WTC11 (cell line): ENCODE data around the gene IP6K2. TPM values are rescaled to one million over a fixed set of nuclear protein-coding genes. Genes with fewer than 3 reads are reported as not detected.
A peak's percentile ranks its signal among the peaks of the same experiment; 100 is the strongest.

ENCODE experiments used
- ATAC-seq: fragments of 200-7000 bp; cut with Tn5 transposase; 2 replicates; pipeline ENCODE4 v1.10.0; 2021; ENCODE audit warnings: mild to moderate bottlenecking, moderate library complexity
- CTCF ChIA-PET: fragments of 300-600 bp; sonication (Branson Sonifier 250); formaldehyde crosslinking; loops from one replicate; lab custom pipeline; 2021; ENCODE audit warnings: antibody characterized with exemption; lab: Charles Lee
- POLR2A ChIA-PET: fragments of 350-600 bp; sonication (Branson Sonifier 250); formaldehyde crosslinking; loops from one replicate; lab custom pipeline; 2021; ENCODE audit warnings: antibody characterized with exemption; lab: Charles Lee
- DNase-seq: peaks from one replicate; pipeline ENCODE4 v3.0.0; 2021; ENCODE audit warnings: low spot score
- H3K27ac Mint-ChIP-seq: 2 replicates; pipeline ENCODE4 v1.8.0; 2021; ENCODE audit warnings: mixed read lengths
- H3K27me3 Mint-ChIP-seq: 2 replicates; pipeline ENCODE4 v1.8.0; 2021; ENCODE audit warnings: low read depth, mild to moderate bottlenecking, moderate library complexity, mixed read lengths
- H3K36me3 Mint-ChIP-seq: 2 replicates; pipeline ENCODE4 v1.8.0; 2021; ENCODE audit warnings: mixed read lengths
- H3K4me1 Mint-ChIP-seq: 2 replicates; pipeline ENCODE4 v1.8.0; 2022; ENCODE audit warnings: mixed read lengths
- H3K4me3 Mint-ChIP-seq: 2 replicates; pipeline ENCODE4 v1.8.0; 2021; ENCODE audit warnings: mild to moderate bottlenecking, moderate library complexity, mixed read lengths
- H3K9me3 Mint-ChIP-seq: 2 replicates; pipeline ENCODE4 v1.8.0; 2021; ENCODE audit warnings: mixed read lengths
- ARID4B ChIP-seq: sonication (generic); formaldehyde crosslinking; IDR thresholded peaks from 2 replicates; pipeline ENCODE4 v1.8.0; 2023; ENCODE audit warnings: missing genetic modification reagents, mild to moderate bottlenecking, borderline replicate concordance
- CREB1 ChIP-seq: sonication (generic); formaldehyde crosslinking; IDR thresholded peaks from 2 replicates; pipeline ENCODE4 v1.8.0; 2023; ENCODE audit warnings: mild to moderate bottlenecking, missing genetic modification reagents
- ELF4 ChIP-seq: sonication (generic); formaldehyde crosslinking; IDR thresholded peaks from 2 replicates; pipeline ENCODE4 v1.8.1; 2022; ENCODE audit warnings: low read depth, mild to moderate bottlenecking, moderate library complexity, missing genetic modification reagents
- ESRRA ChIP-seq: sonication (generic); formaldehyde crosslinking; IDR thresholded peaks from 2 replicates; pipeline ENCODE4 v1.8.1; 2022; ENCODE audit warnings: mild to moderate bottlenecking, missing genetic modification reagents, borderline replicate concordance
- FOXK1 ChIP-seq: sonication (generic); formaldehyde crosslinking; IDR thresholded peaks from 2 replicates; pipeline ENCODE4 v1.8.0; 2022; ENCODE audit warnings: mild to moderate bottlenecking, moderate library complexity, missing genetic modification reagents
- FOXP4 ChIP-seq: sonication (generic); formaldehyde crosslinking; IDR thresholded peaks from 2 replicates; pipeline ENCODE4 v1.8.0; 2022; ENCODE audit warnings: mild to moderate bottlenecking, missing genetic modification reagents
- GRHL2 ChIP-seq: fragments of 250-450 bp; sonication (Bioruptor Pico); IDR thresholded peaks from 2 replicates; pipeline ENCODE4 v1.8.0; 2022; ENCODE audit warnings: mild to moderate bottlenecking, moderate library complexity; ENCODE audit not compliant: insufficient replicate concordance, severe bottlenecking
- JAZF1 ChIP-seq: fragments of 250-450 bp; sonication (Bioruptor Pico); IDR thresholded peaks from 2 replicates; pipeline ENCODE4 v1.9.0; 2021; ENCODE audit warnings: moderate library complexity, mild to moderate bottlenecking, inconsistent platforms
- NFATC4 ChIP-seq: fragments of 250-450 bp; sonication (Bioruptor Pico); IDR thresholded peaks from 2 replicates; pipeline ENCODE4 v1.9.0; 2021; ENCODE audit warnings: mild to moderate bottlenecking
- NFE2L1 ChIP-seq: sonication (generic); formaldehyde crosslinking; IDR thresholded peaks from 2 replicates; pipeline ENCODE4 v1.8.1; 2023; ENCODE audit warnings: missing genetic modification reagents
- NR2C2 ChIP-seq: sonication (generic); formaldehyde crosslinking; IDR thresholded peaks from 2 replicates; pipeline ENCODE4 v1.8.0; 2022; ENCODE audit warnings: mild to moderate bottlenecking, missing genetic modification reagents
- RELA ChIP-seq: sonication (generic); formaldehyde crosslinking; IDR thresholded peaks from 2 replicates; pipeline ENCODE4 v1.8.1; 2022; ENCODE audit warnings: missing genetic modification reagents, mild to moderate bottlenecking, borderline replicate concordance
- SMAD3 ChIP-seq: sonication (generic); formaldehyde crosslinking; IDR thresholded peaks from 2 replicates; pipeline ENCODE4 v1.8.0; 2022; ENCODE audit warnings: missing genetic modification reagents, mild to moderate bottlenecking, borderline replicate concordance
- SOX15 ChIP-seq: fragments of 250-450 bp; sonication (Bioruptor Pico); IDR thresholded peaks from 2 replicates; pipeline ENCODE4 v1.9.0; 2021; ENCODE audit warnings: mild to moderate bottlenecking
- SP1 ChIP-seq: sonication (generic); formaldehyde crosslinking; conservative IDR thresholded peaks from 2 replicates; pipeline ENCODE4 v1.8.1; 2022; ENCODE audit warnings: missing genetic modification reagents
- TCF7 ChIP-seq: sonication (generic); formaldehyde crosslinking; IDR thresholded peaks from 2 replicates; pipeline ENCODE4 v1.8.0; 2022; ENCODE audit warnings: mild to moderate bottlenecking, low read depth, missing genetic modification reagents, moderate library complexity
- TEAD1 ChIP-seq: sonication (generic); formaldehyde crosslinking; IDR thresholded peaks from 2 replicates; pipeline ENCODE4 v1.8.0; 2022; ENCODE audit warnings: mild to moderate bottlenecking, missing genetic modification reagents
- TEAD4 ChIP-seq: sonication (generic); formaldehyde crosslinking; IDR thresholded peaks from 2 replicates; pipeline ENCODE4 v1.8.0; 2022; ENCODE audit warnings: mild to moderate bottlenecking, missing genetic modification reagents
- ZNF121 ChIP-seq: sonication (generic); formaldehyde crosslinking; IDR thresholded peaks from 2 replicates; pipeline ENCODE4 v1.8.0; 2023; ENCODE audit warnings: missing genetic modification reagents
- ZNF232 ChIP-seq: sonication (generic); formaldehyde crosslinking; IDR thresholded peaks from 2 replicates; pipeline ENCODE4 v1.8.0; 2022; ENCODE audit warnings: mild to moderate bottlenecking, missing genetic modification reagents
- ZNF512 ChIP-seq: sonication (generic); formaldehyde crosslinking; IDR thresholded peaks from 2 replicates; pipeline ENCODE4 v1.8.1; 2022; ENCODE audit warnings: missing genetic modification reagents, borderline replicate concordance
- ZNF671 ChIP-seq: fragments of 250-450 bp; sonication (Bioruptor Pico); IDR thresholded peaks from 2 replicates; pipeline ENCODE4 v1.8.0; 2021; ENCODE audit warnings: mild to moderate bottlenecking
- ZSCAN18 ChIP-seq: fragments of 250-450 bp; sonication (Bioruptor Pico); IDR thresholded peaks from 2 replicates; pipeline ENCODE4 v2.1.2; 2022; ENCODE audit warnings: mild to moderate bottlenecking, moderate library complexity
- total RNA-seq: library from RNA; stranded (reverse); gene quantifications from 3 replicates; pipeline ENCODE4 v1.2.3, GENCODE V29; 2021

The IP6K2 gene
- total RNA-seq, 1 experiment from 2014 or later: 123 TPM

GRCh38 chr3:48686538-48687219 lies 30.3 kb downstream of the IP6K2 start (continued):
- no peak for TF ChIP-seq ARID4B (CRISPR knock-in tag)
- TF ChIP-seq ZNF671 (CRISPR knock-in tag): no peak
- no peak for TF ChIP-seq FOXP4
- no peak for TF ChIP-seq FOXK1 (CRISPR knock-in tag)
- TF ChIP-seq ZNF512 (CRISPR knock-in tag): no peak
- no peak for TF ChIP-seq CREB1 (CRISPR knock-in tag)
- no peak for TF ChIP-seq ZNF232
- no peak for TF ChIP-seq RELA

DNA sequence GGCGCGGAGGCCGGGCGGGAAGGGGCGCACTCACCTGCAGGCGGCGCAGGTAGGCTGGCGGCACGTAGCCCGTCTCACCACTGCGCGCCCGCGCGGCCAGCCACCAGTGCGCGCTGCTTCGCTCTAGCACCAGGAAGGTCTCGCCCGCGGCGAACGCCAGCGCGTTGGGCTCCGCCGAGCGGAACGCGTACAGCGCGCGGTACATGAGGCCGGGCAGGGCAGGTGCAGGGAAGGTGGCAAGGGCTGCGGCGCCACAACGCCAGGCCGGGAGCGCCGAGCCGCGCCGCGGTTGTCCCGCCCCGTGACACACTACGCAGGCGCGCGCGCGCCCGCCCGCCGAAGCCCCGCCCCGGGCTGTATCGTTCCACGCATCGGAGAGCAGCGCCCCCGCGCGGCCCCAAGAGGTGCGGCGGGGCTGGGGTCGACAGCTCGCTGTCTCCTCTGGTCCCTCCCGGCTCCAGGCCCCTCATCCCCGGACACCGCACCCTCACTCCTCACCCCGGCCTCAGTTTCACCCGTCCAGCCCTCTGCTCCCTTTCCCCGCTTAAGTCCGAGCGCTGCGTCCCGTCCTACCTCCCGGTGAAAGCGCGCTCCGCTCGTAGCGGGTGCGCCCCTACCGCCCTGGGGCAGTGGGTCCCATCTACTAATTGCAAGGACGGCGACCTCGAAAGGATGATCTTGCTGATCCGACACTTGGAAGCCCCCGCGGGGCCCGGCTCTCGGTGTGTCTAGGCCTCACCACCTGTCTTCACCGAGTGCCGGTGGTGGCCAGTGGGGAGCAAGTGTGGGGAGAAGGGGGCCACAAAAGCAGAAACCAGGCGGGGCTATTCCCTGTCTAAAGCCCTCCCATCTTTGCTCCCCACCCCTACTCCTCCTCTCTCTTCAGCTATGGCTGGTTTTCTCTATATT lies 31.2 kb downstream of the IP6K2 start, which contains the start of gene NCKIPSD:
NCKIPSD (minus strand) TSS at position 313 of the 909 bp plus-strand sequence; CDS start at position 205, 108 bp downstream.
- Mint-ChIP-seq H3K4me1 (peaks cover 16% of the 10 kb centered on the region), H3K27me3 (no peaks in the 10 kb centered on the region), H3K9me3 (no peaks in the 10 kb centered on the region), H3K27ac (peak within 1 kb of the TSS; percentile 27), H3K36me3 (peaks cover 47% of the 10 kb centered on the region), H3K4me3 (peak within 1 kb of the TSS; percentile 89)
- ChIA-PET CTCF (interaction anchor here (0.5 to 2.2 kb wide), 38 partner anchors 11 to 446 kb away, joined by 3 to 27 read pairs (median 4); partner anchors contain the start of genes CCDC51, CELSR3, IP6K2 and LAMB2), POLR2A (interaction anchor here (0.6 to 1.5 kb wide), 3 partner anchors 10 to 252 kb away, joined by 4 to 6 read pairs (median 4); partner anchors contain the start of gene IP6K2)
- peak; percentile 88 for ATAC-seq
- peak; percentile 91 for DNase-seq
- TF ChIP-seq ZNF232 (0 out of 2 replicates have a peak, but pooled peaks have one; percentile 56), NR2C2 (CRISPR knock-in tag) (no peak), SP1 (peak; percentile 93), FOXP4 (peak; percentile 97), SOX15 (CRISPR knock-in tag) (no peak), FOXK1 (CRISPR knock-in tag) (peak; percentile 88), ZSCAN18 (CRISPR knock-in tag) (no peak), ESRRA (peak; percentile 68; the same call in 1 of the 2 replicates), ELF4 (CRISPR knock-in tag) (no peak), GRHL2 (no peak), TEAD1 (CRISPR knock-in tag) (peak; percentile 87), ZNF121 (CRISPR knock-in tag) (0 out of 2 replicates have a peak, but pooled peaks have one; percentile 57), NFE2L1 (peak; percentile 86), NFATC4 (CRISPR knock-in tag) (peak; percentile 65; the same call in 1 of the 2 replicates), SMAD3 (no peak), TCF7 (CRISPR knock-in tag) (0 out of 2 replicates have a peak, but pooled peaks have one; percentile 56), JAZF1 (CRISPR knock-in tag) (no peak), TEAD4 (CRISPR knock-in tag) (0 out of 2 replicates have a peak, but pooled peaks have one; percentile 27)
